ENCODE data around the gene C1QB.

C1QB gene, protein sequence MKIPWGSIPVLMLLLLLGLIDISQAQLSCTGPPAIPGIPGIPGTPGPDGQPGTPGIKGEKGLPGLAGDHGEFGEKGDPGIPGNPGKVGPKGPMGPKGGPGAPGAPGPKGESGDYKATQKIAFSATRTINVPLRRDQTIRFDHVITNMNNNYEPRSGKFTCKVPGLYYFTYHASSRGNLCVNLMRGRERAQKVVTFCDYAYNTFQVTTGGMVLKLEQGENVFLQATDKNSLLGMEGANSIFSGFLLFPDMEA

DNA sequence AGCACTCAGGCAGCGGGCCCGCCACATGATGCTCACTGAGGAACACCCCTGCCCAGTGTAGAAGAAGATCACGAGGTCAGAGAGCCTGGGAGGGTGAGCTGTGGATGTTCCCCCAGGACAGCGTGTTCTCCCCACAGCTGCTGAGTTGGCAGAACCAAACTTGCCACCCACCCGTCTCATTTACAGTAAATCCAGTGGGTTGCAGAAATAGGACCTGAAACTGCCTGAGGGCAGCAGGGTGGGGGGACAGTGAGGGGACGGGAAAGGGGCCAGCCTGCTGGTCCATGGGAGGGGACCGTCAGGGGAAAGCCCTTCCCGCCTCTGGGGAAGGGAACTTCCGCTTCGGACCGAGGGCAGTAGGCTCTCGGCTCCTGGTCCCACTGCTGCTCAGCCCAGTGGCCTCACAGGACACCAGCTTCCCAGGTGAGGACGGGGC is at the start of gene C1QB:
TSS of gene C1QB (plus strand) at position 356 of the 436 bp plus-strand sequence. CDS start 6,227 bp downstream, outside the sequence.
- FAIRE-seq, result no peak
- no peak for DNase-seq (ENCODE audit: extremely low spot score, insufficient read length, low read depth)

DNA sequence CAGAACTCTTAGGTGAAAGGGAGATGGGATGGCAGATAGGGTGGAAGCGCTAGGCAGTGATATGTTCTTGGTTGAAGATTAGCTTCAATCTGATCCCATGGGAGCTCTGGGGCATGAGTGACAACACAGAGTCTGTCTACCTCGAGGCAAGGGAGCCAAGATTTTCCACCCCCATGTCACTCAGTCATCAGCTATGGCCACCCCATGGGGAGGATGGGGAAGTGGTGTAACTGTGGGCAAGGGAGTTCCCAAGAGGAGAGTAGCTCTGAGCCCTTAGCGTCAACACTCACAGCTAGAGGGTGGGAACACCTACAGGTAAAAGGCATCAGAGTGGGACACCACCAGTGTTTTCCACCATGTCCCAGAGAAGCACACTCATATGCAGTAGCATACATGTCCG is 46.9 kb upstream of the C1QB start:
- FAIRE-seq, result no peak

DNA sequence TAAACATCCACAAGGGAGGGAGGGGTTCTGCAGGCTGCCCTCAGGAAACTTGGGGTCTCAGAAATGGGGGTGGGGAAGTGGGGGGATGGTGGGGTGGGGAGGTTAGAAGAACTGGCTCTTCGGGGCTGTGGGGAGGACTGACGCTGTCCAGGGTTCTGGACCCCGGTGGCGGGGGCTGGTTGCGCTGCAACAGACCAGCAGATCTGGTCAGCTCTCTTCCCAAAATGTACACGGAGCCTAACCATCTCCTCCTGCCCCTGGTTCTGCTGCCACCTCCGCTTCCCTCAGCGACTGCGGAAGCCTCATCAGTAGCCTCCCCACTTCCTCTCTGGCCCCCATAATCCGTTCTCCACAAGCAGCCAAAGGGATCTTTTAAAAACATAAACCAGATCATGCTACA is 45.9 kb upstream of the C1QB start:
- FAIRE-seq, result no peak
- DNase-seq (ENCODE audit: extremely low spot score, insufficient read length, low read depth), result no peak

More for the DNA sequence above, 46.9 kb upstream of the C1QB start:
- DNase-seq (ENCODE audit: extremely low spot score, insufficient read length, low read depth), result no peak

DNA sequence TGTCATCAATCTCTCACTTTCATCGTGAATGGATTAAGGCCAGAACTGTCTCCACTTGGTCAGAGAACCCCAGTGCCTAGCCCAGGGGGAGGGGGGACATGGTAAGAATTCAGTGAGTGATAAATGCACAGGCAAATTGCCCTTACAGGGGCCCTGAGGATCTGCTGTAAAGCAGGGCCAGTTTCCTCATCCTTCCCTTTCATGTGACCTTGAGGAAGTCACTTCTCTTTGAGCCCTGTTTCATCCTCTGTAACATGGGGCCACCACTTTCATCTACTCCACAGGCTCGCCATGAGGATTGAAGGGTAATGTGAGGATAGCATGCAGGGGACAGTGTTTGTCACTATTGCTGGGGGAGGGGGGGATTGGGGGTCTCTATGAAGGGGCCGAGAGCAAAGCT is 44.7 kb upstream of the C1QB start:
- DNase-seq (ENCODE audit: extremely low spot score, insufficient read length, low read depth), result no peak
- FAIRE-seq, result no peak

DNA sequence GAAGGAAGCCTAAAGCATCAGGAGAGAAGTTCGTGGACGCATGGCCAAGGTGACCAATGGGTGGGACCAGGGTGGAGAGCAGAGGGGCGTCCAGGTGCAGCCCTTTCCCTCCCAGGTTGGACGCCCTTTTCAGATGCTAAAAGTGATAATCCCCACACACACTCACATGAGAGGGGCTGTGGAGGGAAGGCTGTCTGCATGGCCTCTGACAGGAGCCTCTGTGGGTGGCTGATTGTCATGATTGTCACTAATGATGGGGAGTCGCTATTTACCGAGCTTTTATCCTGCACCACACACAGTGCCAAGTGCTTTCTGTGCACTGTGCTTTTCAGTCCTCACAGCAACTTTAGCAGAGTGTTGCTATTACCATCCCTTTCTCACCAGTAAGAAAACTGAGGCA is 43.7 kb upstream of the C1QB start:
- FAIRE-seq (no peak), DNase-seq (ENCODE audit: extremely low spot score, insufficient read length, low read depth) (no peak)

DNA sequence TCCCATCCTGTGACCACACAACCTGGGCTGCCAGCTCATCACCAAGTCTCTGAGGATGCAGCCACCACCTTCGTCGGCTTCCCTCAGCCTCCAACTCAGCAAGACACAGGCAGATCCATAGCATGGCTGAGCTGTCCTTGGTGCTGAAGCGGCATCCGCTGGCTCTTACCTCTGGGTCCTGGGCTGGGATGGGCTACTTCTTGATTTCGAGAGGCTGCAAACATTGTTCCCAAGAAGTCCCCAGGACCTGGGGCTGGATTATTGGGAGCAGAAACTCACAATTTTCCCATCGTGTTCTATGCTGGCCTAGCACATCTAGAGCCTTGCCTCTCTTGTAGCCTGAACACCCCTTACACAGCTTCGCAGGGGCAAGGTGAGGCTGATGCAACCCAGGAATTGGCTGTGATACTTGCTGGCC is 41.5 kb upstream of the C1QB start:
- FAIRE-seq, result no peak
- DNase-seq (ENCODE audit: extremely low spot score, insufficient read length, low read depth), result no peak

DNA sequence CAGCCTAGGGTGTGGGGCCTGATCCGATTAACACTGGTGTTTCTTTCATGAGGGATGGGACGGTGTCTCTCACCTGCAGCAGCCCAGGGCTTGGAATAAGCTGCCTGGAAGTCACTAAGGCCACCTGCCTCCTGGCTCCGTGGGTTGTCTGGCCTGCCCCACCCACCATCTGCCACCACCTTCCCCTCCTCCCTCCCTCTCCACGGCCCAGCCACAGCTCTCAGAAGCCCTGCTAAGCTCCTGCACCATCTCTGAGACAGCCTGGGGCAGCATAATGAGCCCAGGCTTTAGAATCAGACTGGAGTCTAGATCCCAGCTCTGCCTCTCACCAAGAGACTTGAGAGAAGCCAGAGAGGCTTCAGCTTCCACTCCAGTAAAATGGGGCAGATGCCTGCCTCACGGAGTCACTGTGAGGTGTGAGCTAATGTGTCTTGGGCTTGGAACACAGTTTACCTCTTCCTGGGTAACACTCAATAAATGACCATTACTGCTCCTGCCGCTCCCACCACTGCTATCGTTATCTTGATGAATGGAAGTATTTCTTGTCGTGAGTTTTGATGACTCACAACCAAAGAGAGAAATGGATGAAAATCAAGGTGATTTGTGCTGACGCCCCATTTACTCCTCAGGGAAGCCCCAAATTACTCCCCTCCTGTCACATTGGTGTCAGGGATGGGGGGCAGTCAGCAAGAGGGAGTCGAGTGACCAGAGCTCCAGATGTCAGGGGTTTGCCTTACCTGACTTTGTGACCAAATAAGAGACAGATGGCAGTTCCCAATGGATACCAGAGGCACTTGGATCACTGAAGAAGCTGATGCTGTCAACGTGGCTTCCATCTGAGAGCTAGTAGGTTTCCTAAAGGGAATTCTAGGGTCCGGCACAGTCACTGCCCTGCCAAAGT is 40.1 kb upstream of the C1QB start:
- no peak for DNase-seq (ENCODE audit: extremely low spot score, insufficient read length, low read depth)
- no peak for FAIRE-seq

DNA sequence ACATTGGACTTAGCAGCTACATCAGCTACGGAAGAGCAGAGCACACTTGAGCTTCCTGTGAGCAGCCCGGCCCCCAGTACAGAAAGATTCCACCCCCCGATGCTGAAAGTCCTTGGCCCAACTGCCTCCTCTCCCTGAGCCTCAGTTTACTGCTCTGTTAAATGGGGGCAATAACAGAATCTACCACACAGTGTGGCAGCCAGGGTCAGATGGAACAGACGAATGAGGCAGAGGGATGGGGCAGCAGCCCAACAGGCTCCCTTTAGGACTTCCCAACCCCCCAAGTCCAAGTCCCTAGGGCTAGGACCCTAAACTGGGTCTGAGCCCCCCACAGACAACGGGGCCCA is 39.5 kb upstream of the C1QB start:
- DNase-seq (ENCODE audit: extremely low spot score, insufficient read length, low read depth) (no peak), FAIRE-seq (no peak)

DNA sequence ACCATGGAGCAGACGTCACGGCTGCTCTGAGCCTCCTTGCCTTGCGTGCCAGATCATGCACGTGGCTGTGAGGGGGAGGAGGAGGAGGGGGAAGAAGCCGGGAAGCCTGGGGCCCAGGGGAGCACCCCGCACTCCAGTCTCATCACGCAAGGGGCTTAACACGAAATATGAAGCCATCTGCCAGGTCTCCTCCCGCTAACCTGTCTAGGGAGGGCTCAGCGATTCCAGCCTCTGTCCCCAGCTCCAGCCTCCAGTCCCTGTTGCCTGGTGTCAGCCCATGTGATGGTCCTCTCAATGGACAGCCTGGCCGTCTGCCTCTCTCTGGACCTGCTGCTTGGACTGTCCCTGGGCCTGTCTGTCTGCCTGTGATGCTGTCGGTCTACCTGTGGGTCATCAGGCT is 39.1 kb upstream of the C1QB start:
- FAIRE-seq (no peak), DNase-seq (ENCODE audit: extremely low spot score, insufficient read length, low read depth) (no peak)

DNA sequence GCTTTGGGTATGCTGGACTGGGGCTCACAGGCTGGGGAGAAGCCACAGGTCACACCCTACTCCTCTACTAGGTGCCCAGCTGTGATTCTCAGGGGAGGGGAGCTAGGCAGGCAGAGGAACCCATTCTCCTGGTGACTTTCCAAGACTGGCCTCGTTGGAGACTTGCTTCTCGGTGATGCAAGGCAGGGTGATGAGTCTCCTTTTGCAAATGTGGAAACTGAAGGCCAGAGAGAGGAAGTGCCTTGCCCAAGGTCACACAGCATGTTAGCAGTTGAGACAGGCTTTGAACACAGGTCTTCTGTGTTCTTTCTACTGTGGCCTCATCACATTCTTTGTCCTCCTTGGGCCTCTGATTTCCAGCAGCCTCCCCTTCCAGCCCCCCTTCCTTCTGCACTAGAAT is 37.1 kb upstream of the C1QB start:
- FAIRE-seq, result no peak

DNA sequence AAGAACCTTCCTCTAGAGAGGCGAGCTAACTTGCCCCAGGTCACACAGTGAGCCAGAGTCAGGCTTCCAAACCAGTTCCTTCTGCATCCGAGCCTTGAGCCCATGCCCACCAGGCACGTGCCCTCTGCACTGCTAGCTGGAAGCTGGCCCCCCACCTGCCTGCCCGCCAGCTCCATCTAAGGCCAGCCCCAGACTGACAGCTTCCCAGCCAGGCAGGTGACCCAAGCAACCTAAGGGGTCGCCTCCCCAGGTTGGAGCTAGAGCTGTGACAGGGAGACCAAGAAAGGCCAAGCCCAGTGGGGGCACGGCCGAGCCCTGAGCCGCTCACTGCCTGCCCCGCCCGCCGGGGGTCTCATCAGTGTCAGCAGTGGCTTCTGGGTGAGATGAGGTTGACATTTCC is 36.5 kb upstream of the C1QB start:
- DNase-seq (ENCODE audit: extremely low spot score, insufficient read length, low read depth), result no peak
- no peak for FAIRE-seq

More for the DNA sequence above, 37.1 kb upstream of the C1QB start:
- no peak for DNase-seq (ENCODE audit: extremely low spot score, insufficient read length, low read depth)

DNA sequence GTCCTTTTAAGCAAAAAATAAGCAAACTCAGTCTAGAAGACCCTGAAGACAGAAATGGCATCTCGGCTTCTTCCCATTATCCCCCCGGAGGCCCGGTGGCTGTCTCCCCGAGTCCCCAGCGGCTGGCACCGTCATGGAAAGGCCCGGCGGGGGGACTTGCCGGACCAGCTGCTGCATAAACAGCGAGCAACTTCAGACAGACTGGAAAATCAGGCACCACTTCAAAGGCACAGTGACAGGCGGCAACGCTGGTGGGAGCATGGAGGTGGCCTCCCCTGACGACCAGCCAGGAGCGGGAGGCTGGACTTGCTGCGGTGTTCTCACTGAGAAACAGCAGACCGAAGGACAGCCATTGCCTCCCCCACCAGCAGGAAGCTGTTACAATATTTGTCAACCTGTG is 35.0 kb upstream of the C1QB start:
- DNase-seq (ENCODE audit: extremely low spot score, insufficient read length, low read depth), result no peak
- no peak for FAIRE-seq

DNA sequence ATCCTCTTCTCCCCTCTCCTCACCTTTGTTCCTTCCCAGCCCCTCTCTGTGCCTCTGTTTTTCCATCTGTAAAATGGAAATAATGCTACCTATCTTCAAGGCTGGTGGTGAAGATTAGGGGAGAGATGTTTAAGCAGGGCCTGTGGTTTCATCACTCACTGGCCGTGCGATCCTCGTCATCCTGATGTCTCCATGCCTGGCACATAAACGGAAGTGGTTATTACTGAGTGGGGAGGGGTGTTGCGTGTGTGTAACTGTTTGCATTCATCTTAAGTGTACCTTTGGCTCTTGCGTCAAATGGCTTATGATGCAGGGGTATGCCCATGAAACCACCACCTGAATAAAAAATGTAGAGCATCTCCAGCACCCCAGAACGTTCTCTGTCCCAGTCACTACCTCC is 33.8 kb upstream of the C1QB start:
- FAIRE-seq, result no peak
- DNase-seq (ENCODE audit: extremely low spot score, insufficient read length, low read depth), result no peak

DNA sequence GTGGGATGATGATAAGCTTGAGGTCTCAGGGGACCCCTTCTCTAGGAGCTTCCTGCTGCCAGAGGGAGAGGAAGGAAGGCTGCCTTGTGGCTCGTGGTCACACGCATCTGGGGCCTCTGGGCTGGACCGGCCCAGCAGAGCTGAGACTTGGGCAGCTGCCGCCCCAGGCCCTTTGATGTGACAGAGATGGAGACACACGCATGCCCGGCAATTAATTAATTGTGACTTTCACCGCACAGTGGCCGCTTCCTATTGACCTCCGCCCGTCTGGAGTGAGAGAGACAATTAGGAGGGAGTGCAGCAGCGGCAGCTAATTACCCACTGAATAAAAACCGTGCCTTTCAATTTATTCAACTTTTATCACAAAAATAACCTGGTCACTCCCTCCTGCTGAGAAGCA is 33.2 kb upstream of the C1QB start:
- no peak for DNase-seq (ENCODE audit: extremely low spot score, insufficient read length, low read depth)
- FAIRE-seq, result no peak

DNA sequence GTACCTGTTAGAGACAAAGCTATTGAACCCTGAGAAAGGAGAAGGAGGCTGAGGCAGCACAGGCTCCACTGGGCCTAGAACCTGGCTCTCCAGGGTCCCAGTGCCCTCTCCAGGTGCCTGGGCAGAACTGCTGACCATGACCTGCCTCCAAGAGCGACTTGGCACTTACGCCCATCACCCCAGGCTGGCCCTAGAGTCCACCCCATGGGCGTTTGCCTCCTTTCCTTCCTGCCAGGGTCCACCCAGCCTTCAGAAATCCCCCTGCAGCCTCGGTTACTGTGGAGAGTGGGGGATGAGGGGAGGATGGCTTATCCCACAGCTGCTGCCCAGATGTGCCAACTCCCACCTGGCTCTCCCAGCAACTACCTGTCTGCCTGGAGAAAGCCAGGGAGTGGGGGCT is 31.3 kb upstream of the C1QB start:
- no peak for FAIRE-seq
- DNase-seq (ENCODE audit: extremely low spot score, insufficient read length, low read depth), result no peak

DNA sequence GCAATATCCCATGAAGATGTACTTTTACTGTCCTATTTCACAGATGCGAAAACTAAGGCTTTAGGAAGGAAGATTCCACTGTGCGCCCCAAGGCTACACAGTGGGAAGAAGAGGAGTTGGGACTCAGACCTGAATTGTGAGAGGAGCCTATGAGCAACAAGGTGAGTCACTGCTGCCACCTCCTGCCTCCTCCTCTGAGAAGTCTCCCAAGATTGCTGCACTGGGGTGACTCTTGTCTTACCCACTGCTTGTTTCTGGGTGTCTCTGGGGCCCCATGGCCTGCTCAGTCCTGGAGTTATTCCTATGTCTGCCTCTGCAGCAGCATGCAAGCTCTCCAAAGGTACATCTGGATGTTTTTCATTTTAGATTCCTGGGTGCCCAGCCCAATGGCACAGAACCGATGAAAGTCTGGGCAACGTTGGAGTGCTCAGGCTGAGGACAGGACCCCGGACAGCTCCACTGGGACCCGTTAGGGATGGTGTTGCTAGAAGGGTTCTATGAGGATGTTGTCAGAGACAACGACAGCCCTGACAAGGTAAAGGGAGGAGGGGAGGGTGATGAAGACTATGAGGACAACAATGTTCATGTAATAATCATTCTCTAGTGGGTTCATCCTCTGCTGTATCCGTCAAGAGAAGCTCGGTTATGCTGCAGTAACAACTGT is 27.6 kb upstream of the C1QB start:
- no peak for FAIRE-seq
- DNase-seq (ENCODE audit: extremely low spot score, insufficient read length, low read depth), result no peak

DNA sequence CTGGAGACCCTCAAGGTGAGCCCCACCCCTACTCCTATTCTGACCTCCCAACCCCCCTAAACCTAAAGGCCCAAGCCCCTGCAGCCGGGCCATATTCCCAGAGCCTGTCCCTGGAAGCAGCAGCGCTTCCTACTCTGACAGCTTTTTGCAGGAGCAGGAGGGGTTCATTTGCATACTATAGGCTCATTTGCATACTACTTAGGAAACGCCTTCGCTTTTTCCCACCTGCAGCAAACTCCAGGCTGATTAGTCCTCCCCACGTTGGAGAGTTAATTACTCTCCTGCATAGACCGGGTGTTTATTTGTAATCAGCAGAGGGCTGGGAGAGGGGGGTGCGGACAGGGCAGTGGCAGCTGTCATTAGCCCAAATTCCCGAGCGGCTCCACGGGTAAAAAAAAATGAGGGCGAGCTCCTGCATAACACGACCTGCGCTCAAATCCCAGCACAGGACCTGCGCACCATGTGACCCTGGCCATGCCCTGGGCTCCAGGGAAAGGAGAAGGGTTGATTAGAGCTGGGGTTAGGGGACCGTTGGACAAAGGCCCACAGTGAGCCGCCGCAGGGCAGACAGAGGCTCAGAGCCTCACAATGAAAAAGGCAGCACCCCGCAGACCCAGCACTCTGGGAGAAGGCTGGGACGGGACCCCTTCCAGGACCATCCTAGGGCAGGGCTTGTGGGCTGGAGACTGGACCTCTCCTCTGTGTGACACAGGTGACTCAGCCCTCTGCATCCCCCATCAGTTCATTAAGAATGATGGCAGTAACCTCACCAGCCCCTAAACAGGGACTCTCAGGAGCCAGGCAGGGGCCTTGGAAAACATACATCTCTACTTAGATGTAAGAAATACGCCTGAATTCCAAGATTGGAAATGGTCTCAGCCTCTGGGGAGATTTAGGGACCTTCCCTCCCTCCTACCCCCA is 26.5 kb upstream of the C1QB start:
- DNase-seq (ENCODE audit: extremely low spot score, insufficient read length, low read depth) (no peak), FAIRE-seq (no peak)

DNA sequence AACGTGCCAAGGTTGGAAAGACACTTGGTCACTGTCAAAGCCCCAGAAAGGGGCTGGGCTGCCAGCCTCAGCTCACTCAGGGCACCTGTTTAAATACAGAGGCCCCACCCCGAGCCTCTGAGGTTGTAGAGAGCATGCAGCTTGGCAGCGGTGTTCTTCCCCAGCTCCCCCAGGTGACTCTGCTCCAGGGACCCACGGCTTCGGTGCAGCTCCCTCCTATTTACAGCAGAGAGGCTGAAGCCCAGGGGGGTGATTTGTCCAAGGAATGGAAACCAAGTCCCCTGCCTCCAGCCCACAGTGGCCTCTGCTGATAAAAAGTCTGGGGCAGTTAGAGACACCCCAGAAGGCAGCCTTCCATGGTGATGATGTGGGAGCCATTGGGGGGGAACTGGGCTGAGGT is 25.7 kb upstream of the C1QB start:
- FAIRE-seq, result no peak
- no peak for DNase-seq (ENCODE audit: extremely low spot score, insufficient read length, low read depth)

DNA sequence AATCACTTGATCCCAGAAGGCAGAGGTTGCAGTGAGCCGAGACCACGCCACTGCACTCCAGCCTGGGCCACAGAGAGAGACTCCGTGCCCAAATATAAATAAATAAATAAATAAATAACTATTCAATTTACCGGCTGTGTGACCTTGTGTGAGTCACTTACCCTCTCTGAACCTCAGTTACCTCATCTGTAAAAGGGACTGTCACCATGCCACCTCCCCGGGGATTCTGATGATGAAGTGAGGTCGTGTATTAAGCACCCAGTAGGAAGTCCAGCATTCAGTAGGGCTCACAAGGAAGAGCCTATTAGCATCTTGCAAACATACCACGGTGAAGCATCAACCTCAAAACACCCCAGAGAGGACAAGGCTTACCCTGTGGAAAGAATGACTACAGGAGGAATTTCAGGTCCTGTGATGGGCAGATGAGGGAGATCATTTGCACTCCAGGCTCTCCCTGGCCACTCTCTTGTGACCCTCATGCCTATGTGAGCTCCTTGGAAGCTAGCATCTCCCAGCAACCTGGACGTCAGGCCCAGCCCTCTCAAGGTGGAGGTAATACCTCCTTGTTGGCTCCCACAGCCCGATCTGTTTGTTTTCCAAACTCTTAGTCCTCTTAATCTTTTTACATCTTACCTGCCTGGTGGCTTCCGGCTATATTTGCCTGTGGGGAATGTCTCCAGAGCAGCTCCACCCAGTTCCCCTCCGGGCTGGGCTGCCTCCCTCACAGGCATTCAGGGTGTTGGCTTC is 24.2 kb upstream of the C1QB start:
- FAIRE-seq (no peak), DNase-seq (ENCODE audit: extremely low spot score, insufficient read length, low read depth) (no peak)

All from GM18507 (cell line).